B cell (primary cell): Measurements from ENCODE around the gene ADAMTS2. TPM values are rescaled to one million over a fixed set of nuclear protein-coding genes. Genes with fewer than 3 reads are reported as not detected.

Source experiments
- ATAC-seq: fragments of 200-7000 bp; cut with Tn5 transposase; one replicate; pipeline ENCODE4 v1.10.0; 2021; ENCODE audit warnings: low read depth, mild to moderate bottlenecking, moderate number of reproducible peaks, moderate library complexity
- CTCF ChIA-PET: fragments of 350-600 bp; sonication (Branson Sonifier 250); formaldehyde crosslinking; loops from one replicate; lab custom pipeline; 2021; ENCODE audit warnings: antibody characterized with exemption, inconsistent platforms; lab: Charles Lee
- POLR2A ChIA-PET: fragments of 350-600 bp; sonication (Branson Sonifier 250); formaldehyde crosslinking; loops from one replicate; lab custom pipeline; 2021; ENCODE audit warnings: antibody characterized with exemption; lab: Charles Lee
- DNase-seq: peaks from one replicate; pipeline ENCODE4 v3.0.0; 2013
- H2AFZ ChIP-seq: 2 replicates; pipeline ENCODE4 v1.6.1; 2012; ENCODE audit warnings: mild to moderate bottlenecking, low read depth, low read length; ENCODE audit not compliant: insufficient read depth, poor library complexity, severe bottlenecking
- H3K27ac ChIP-seq, 2 donors: 1 replicate in 1 of 2; 2 replicates in 1 of 2; pipeline ENCODE4 v1.5.1; 2012 to 2013; ENCODE audit warnings: low read length in 2 of 2, mild to moderate bottlenecking in 2 of 2, moderate library complexity in 1 of 2
- H3K27me3 ChIP-seq, 4 experiments: fragments of 200-600 bp in 1 of 4; sonication (generic) in 1 of 4; replicated peaks in 1 of 4; 1 replicate in 2 of 4; 2 replicates in 2 of 4; pipeline versions ENCODE4 v1.6.1 to v1.7.0; 2013 to 2016; ENCODE audit warnings: low read length in 3 of 4, mild to moderate bottlenecking in 2 of 4, mixed read lengths in 1 of 4, moderate library complexity in 1 of 4; ENCODE audit not compliant: insufficient read depth in 4 of 4, control insufficient read depth in 3 of 4; ENCODE audit errors: control extremely low read depth in 1 of 4
- H3K36me3 ChIP-seq, 2 experiments: replicated peaks in 1 of 2; 1 replicate in 1 of 2; 2 replicates in 1 of 2; pipeline versions ENCODE4 v1.6.1 to v1.7.1; 2013; ENCODE audit warnings: low read length in 1 of 2; ENCODE audit not compliant: insufficient read depth in 2 of 2, control insufficient read depth in 1 of 2; ENCODE audit errors: control extremely low read depth in 1 of 2, extremely low read depth in 1 of 2
- H3K4me1 ChIP-seq, 2 donors: fragments of 200-600 bp in 1 of 2; sonication (generic) in 1 of 2; 1 replicate in 1 of 2; 2 replicates in 1 of 2; pipeline versions ENCODE4 v1.5.1 to v1.6.1; 2013 to 2017; ENCODE audit warnings: low read length in 2 of 2; ENCODE audit not compliant: control insufficient read depth in 2 of 2, insufficient read depth in 2 of 2
- H3K4me2 ChIP-seq: replicated peaks from 2 replicates; pipeline ENCODE3; 2012; ENCODE audit warnings: mild to moderate bottlenecking, low read depth, low read length; ENCODE audit not compliant: poor library complexity, severe bottlenecking
- H3K4me3 ChIP-seq, 5 experiments: fragments of 200-600 bp in 1 of 5; sonication (generic) in 1 of 5; 1 replicate in 3 of 5; 2 replicates in 2 of 5; pipeline versions ENCODE4 v1.5.1 to v1.7.0; 2011 to 2016; ENCODE audit warnings: low read length in 4 of 5, mild to moderate bottlenecking in 4 of 5, low read depth in 2 of 5, control low read depth in 1 of 5, moderate library complexity in 1 of 5; ENCODE audit not compliant: insufficient read depth in 1 of 5; ENCODE audit errors: control extremely low read depth in 1 of 5, extremely low read depth in 1 of 5
- H3K79me2 ChIP-seq: fragments of 200-600 bp; sonication (generic); one replicate; pipeline ENCODE4 v1.6.0; 2016; ENCODE audit warnings: low read length; ENCODE audit not compliant: control insufficient read depth, insufficient read depth
- H3K9ac ChIP-seq: fragments of 200-600 bp; sonication (generic); 2 replicates; pipeline ENCODE4 v1.6.1; 2017; ENCODE audit warnings: mild to moderate bottlenecking, low read length, moderate library complexity
- H3K9me3 ChIP-seq, 3 donors: one replicate each; pipeline versions ENCODE4 v1.6.1 to v1.7.1; 2013; ENCODE audit warnings: low read length in 2 of 3; ENCODE audit not compliant: control insufficient read depth in 2 of 3, insufficient read depth in 1 of 3; ENCODE audit errors: control extremely low read depth in 1 of 3
- H4K20me1 ChIP-seq: 2 replicates; pipeline ENCODE4 v1.6.0; 2012; ENCODE audit warnings: mild to moderate bottlenecking, low read length; ENCODE audit not compliant: insufficient read depth, control insufficient read depth, poor library complexity, severe bottlenecking
- H3K27ac Mint-ChIP-seq: one replicate; pipeline ENCODE4 v1.8.0; 2021; ENCODE audit warnings: mixed read lengths
- H3K27me3 Mint-ChIP-seq: one replicate; pipeline ENCODE4 v1.8.0; 2021; ENCODE audit warnings: mixed read lengths
- H3K4me1 Mint-ChIP-seq: one replicate; pipeline ENCODE4 v1.8.0; 2021; ENCODE audit warnings: mixed read lengths
- H3K4me3 Mint-ChIP-seq: one replicate; pipeline ENCODE4 v1.8.0; 2021; ENCODE audit warnings: mixed read lengths
- H3K9me3 Mint-ChIP-seq: one replicate; pipeline ENCODE4 v1.8.0; 2022; ENCODE audit warnings: mixed read lengths; ENCODE audit not compliant: insufficient read depth
- EZH2 ChIP-seq: IDR thresholded peaks from 2 replicates; pipeline ENCODE4 v1.6.1; 2012; ENCODE audit warnings: borderline replicate concordance, low read depth, mild to moderate bottlenecking, moderate library complexity, low read length; ENCODE audit not compliant: insufficient read depth, poor library complexity, severe bottlenecking
- WGBS: methylation state at CpG from one replicate; pipeline ENCODE4 v1.1.5; 2013; ENCODE audit warnings: missing lambda C conversion rate; ENCODE audit not compliant: insufficient coverage; 5-methylcytosine and 5-hydroxymethylcytosine counted together
- intact Hi-C: fragments of 100-400 bp; cut with micrococcal nuclease; formaldehyde crosslinking; loops from one replicate; pipeline ENCODE4 v1.10.0; 2022
- polyA plus RNA-seq: library from polyadenylated mRNA; depleted of rRNA; stranded (reverse); fragments of >200 nt; gene quantifications from 2 replicates; pipeline ENCODE4 v1.2.3, GENCODE V29; 2012
- total RNA-seq, 2 donors: library from RNA; stranded (reverse); fragments of 120-200 nt in 1 of 2; gene quantifications; 1 replicate in 1 of 2; 2 replicates in 1 of 2; pipeline versions ENCODE4 v1.2.3 to v1.2.4, GENCODE V29; 2013 to 2022
- TF ChIP-seq, protein P1 (sequence below): fragments of 200-600 bp; IDR thresholded peaks from one replicate; pipeline ENCODE4 v1.8.0; 2022; ENCODE audit warnings: antibody characterized with exemption, mild to moderate bottlenecking

The ADAMTS2 gene
- total and polyA plus RNA-seq, 2 donors (not counting 1 experiment from before 2014, with no cell fraction given), result not detected

DNA sequence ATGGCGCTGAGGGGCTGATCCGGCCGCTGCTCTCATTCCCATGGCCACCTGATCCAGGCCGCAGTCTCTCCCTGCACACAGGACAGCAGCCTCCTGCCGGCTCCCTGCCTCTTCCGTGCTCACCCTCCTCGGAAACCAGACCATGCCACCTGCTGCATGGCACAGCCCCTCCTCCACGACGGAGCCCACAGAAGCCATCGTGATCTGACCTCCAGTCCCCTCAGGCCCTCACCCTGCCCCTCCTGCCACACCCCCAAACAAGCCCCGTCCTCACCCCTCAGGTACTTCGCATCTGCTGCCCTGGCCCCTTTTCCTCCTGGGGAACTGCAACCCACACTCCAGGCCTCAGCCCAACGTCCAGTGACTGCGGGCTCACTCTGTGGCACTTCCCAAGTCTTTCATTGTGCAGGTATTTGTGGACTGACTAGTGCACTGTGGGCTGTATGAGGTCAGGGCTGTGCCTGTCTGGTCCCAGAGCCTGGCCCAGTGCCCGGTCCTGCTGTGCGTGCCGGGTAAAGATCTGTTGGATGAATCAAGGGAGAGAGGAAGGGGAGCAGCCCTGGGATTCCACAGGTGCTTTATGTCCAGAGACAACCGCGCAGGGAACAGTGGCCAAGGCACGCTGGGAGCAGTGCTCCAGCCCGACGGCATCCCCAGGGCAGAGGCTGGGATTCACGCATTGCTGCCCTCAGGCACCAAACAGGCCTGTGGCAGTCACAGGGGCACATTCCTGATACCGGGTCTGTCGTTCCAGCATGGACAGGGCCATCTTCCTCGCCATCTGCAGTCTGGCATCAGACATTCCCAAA lies 86.1 kb downstream of the ADAMTS2 start:
- Histone ChIP-seq H3K9me3 (no peaks in the 10 kb centered on the region), H3K27me3 (no peaks in the 10 kb centered on the region), H3K36me3 (no peaks in the 10 kb centered on the region), H3K79me2 (no peaks in the 10 kb centered on the region), H3K4me1 (no peaks in the 10 kb centered on the region), H3K4me2 (no peak overlapping the region), H3K4me3 (no peak overlapping the region), H3K9ac (no peak overlapping the region), H3K27ac (no peak overlapping the region), H2AFZ (no peak overlapping the region), H4K20me1 (no peaks in the 10 kb centered on the region)
- WGBS, result 96% methylated on average over 26 of the region's 26 CpGs
- ATAC-seq (no peak), DNase-seq (no peak)
- no peaks in the 10 kb centered on the region for H3K4me1 Mint-ChIP-seq
- no peaks in the 10 kb centered on the region for H3K9me3 Mint-ChIP-seq
- TF ChIP-seq, protein P1, sequence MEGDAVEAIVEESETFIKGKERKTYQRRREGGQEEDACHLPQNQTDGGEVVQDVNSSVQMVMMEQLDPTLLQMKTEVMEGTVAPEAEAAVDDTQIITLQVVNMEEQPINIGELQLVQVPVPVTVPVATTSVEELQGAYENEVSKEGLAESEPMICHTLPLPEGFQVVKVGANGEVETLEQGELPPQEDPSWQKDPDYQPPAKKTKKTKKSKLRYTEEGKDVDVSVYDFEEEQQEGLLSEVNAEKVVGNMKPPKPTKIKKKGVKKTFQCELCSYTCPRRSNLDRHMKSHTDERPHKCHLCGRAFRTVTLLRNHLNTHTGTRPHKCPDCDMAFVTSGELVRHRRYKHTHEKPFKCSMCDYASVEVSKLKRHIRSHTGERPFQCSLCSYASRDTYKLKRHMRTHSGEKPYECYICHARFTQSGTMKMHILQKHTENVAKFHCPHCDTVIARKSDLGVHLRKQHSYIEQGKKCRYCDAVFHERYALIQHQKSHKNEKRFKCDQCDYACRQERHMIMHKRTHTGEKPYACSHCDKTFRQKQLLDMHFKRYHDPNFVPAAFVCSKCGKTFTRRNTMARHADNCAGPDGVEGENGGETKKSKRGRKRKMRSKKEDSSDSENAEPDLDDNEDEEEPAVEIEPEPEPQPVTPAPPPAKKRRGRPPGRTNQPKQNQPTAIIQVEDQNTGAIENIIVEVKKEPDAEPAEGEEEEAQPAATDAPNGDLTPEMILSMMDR, result no peak
- no peak for TF ChIP-seq EZH2
- no peak overlapping the region for H3K4me3 Mint-ChIP-seq
- H3K27ac Mint-ChIP-seq, result no peak overlapping the region
- intact Hi-C loops, result no loop called here
- H3K27me3 Mint-ChIP-seq, result peaks cover 8% of the 10 kb centered on the region
- CTCF ChIA-PET, result no interaction called here
- POLR2A ChIA-PET, result no interaction called here

DNA sequence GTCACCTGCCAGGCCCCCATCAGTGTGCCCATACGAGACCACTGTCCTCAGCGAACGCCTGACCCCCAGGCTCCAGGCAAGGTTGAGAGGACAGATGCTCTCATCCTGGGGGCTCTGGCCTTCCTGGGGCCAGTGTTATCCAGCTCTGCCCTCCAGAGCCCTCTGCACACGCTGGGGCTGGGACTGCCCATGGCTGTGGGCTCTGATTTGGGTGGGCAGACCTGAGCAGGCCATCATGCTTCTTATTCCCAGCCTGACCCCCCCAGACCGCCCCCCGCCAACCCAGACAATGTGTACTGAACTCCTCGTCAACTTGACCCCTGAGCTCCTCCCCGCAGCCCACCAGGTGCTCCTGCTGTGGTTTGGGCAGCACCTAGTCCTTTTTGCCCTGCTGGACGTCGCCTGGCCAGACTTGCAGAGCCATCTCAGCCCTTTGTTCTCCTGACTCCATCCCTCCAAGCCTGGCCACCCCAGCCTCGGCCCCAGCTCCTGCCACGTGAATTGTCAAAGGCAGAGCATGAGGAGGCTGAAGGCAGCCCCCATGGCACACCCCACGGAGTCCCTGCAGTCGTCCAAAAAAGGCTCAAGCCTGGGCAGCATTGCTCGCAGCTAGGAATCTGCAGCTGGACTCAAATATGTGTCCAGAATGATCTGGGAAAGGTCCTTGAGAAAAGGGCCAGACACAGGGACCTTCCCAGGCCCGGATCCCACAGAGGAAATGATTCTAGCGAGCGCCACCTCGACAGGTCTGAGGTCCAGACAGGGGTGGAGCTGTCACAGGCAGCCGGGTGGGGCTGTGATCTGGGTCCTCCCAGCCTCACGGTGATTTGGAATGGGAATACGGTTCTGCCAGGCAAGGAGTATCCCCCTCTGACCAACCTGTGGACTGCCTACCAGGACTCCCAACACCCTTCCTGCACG lies 87.0 kb downstream of the ADAMTS2 start:
- peaks cover 8% of the 10 kb centered on the region for H3K27me3 Mint-ChIP-seq
- H3K4me1 ChIP-seq, result no peaks in the 10 kb centered on the region
- 81% methylated on average over 23 of the region's 23 CpGs for whole genome bisulfite sequencing
- DNase-seq, result no peak
- H3K4me3 Mint-ChIP-seq, result no peak overlapping the region
- no peaks in the 10 kb centered on the region for H3K79me2 ChIP-seq
- POLR2A ChIA-PET, result no interaction called here
- H3K27ac ChIP-seq, result no peak overlapping the region
- no peak overlapping the region for H2AFZ ChIP-seq
- no peaks in the 10 kb centered on the region for H4K20me1 ChIP-seq
- CTCF ChIA-PET, result no interaction called here
- H3K36me3 ChIP-seq, result no peaks in the 10 kb centered on the region
- no peak overlapping the region for H3K4me3 ChIP-seq
- H3K27ac Mint-ChIP-seq, result no peak overlapping the region
- H3K4me2 ChIP-seq, result no peak overlapping the region
- H3K9ac ChIP-seq, result no peak overlapping the region
- H3K9me3 Mint-ChIP-seq, result no peaks in the 10 kb centered on the region
- intact Hi-C loops, result no loop called here
- no peak for ATAC-seq
- H3K9me3 ChIP-seq, result no peaks in the 10 kb centered on the region
- no peaks in the 10 kb centered on the region for H3K27me3 ChIP-seq
- no peak for TF ChIP-seq EZH2
- TF ChIP-seq, protein P1, result no peak
- H3K4me1 Mint-ChIP-seq, result no peaks in the 10 kb centered on the region
